Measurements from ENCODE around the gene SOD2. TPM values are rescaled to one million over a fixed set of nuclear protein-coding genes. Genes with fewer than 3 reads are reported as not detected.
"Not testable (repeated sequence)": the region's sequence is repeated elsewhere in the genome, so short reads cannot be mapped to it uniquely, and the experiment has no call there.

The SOD2 gene
- polyA plus RNA-seq (ENCODE audit: insufficient read length), result 92.6 TPM

DNA sequence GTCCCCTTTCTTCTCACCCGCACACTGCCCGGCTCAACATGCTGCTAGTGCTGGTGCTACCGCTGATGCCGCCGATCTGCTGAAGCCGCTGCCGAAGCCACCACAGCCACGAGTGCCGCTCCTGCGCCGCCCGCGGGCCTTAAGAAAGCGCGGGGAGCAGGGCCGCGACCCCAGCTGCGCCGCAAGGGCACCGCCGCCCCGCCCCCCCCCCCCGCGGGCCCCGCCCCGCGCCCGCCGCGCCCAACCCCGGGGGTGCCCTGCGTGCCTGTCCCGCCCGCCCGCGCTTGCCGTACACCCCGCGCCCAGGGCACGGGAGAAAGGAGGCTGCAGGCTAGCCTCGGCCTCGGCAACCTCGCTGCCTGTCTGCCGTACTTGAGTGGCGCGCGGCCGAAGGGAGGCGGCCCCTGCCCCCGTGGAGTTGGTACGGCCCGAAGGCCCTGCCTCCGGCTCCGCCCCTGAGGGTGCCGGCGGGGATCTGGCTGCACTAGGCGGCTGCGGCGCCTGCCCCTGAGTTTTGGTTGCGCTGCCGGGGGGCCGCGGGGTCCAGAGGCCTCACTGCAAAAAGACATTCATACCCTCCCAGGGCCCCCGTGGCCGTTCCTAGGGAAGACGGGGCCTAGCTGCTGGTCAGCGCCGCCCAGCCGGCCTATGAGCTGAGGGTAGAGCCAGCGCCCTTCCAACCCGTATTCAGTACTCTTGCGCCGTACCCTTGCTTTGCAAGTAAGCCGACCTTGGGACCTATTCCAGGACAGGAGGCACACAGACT, at the start of gene SOD2:
Gene SOD2 (minus strand): TSS at position 114 of the 766 bp plus-strand sequence. CDS start 74 bp downstream, at position 40.
- DNase-seq (ENCODE audit: low read depth), result no peak

DNA sequence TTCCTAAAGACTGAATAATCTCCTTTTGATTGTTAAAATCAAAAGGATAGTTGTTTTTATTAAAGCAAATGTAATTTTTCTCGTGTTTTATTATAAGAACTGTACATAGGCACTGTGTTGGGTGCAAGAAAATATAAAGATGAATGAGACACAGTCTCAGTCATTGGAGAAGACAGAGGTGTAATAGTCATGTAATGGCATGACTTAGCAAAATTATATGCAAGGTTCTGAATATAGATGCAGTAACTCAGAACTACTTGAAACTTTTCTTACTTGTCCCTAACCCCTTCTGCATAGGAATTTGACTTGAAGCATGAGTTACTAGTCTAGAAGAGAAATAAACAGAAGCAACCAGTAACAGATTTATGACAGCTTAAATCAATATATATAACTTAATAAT, 49.1 kb upstream of the SOD2 start:
- DNase-seq (ENCODE audit: low read depth), result no peak

DNA sequence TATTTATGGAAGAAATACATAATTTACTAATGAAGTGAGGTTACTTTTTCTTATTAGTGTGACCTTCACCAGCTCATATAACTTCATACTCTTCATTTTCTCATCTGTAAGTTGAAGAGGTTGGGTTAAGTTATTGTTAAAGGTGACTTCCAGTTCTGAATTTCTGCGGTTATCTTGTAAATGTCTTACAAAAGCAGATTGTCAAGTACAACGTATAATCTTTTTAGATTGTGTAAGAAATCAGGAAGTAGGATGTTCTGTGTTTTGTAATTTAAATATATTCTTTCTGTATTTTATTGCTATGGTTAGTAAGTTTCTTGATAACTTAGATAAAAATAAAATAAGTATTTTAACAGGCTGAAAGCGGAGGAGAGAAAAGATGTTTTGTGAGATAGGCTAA, 46.3 kb upstream of the SOD2 start:
- no peak for DNase-seq (ENCODE audit: low read depth)

DNA sequence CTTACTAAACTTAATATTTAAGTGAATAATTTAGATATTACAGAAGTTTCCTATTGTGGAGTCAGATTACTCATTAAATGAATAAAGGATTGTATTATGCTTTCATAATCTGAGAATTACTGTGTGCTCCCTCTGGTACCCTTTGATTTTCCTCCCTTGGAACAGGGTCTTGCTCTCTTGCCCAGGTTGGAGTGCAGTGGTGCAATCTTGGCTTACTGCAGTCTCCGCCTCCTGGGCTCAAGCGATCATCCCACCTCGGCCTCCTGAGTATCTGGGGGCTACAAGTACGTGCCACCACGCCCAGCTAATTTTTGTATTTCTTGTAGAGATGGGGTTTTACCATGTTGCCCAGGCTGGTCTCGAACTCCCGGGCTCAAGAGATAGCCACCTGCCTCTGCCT, 43.9 kb upstream of the SOD2 start:
- DNase-seq (ENCODE audit: low read depth), result no peak

DNA sequence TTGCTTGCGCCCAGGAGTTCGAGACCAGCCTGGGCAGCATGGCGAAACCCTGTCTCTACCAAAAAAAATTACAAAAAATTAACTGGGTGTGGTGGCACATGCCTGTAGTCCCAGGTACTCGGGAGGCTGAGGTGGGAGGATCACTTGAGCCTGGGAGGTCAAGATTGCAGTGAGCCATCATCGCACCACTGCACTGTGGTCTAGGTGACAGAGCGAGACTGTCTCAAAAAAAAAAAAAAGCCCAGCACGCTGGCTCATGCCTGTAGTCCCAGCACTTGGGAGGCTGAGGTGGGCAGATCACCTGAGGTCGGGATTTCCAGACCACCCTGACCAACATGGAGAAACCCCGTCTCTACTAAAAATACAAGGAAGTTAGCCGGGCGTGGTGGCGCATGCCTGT, 40.4 kb upstream of the SOD2 start:
- DNase-seq (ENCODE audit: low read depth), result not testable (repeated sequence)

DNA sequence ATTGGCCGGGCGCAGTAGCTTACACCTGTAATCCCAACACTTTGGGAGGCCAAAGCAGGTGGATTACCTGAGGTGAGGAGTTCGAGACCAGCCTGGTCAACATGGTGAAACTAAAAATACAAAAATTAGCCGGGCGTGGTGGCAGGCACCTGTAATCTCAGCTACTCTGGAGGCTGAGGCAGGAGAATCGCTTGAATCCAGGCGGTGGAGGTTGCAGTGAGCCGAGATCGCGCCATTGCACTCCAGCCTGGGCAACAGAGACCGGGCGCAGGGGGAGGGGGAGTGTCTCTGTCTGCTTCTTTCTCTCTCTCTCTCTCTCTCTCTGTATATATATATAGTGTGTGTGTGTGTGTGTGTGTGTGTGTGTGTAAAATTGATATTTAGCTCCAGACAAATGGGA, 39.5 kb upstream of the SOD2 start:
- DNase-seq (ENCODE audit: low read depth), result not testable (repeated sequence)

DNA sequence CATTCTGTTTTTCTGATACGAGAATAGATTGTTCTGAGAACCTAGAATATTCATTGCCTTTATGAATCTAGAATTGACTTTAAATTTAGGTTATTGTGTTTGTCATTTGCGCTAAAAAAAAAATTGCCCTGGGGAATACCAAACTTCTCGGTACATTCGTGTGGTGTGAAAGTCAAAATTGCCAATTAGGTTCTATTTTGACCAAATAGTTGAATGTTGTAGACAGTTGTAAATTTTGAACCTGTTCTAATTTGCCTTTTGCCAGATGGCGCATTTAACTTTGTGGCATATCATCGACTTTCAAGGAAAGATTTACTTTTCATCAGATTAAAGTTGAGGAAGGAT, 37.3 kb upstream of the SOD2 start:
- no peak for DNase-seq (ENCODE audit: low read depth)

DNA sequence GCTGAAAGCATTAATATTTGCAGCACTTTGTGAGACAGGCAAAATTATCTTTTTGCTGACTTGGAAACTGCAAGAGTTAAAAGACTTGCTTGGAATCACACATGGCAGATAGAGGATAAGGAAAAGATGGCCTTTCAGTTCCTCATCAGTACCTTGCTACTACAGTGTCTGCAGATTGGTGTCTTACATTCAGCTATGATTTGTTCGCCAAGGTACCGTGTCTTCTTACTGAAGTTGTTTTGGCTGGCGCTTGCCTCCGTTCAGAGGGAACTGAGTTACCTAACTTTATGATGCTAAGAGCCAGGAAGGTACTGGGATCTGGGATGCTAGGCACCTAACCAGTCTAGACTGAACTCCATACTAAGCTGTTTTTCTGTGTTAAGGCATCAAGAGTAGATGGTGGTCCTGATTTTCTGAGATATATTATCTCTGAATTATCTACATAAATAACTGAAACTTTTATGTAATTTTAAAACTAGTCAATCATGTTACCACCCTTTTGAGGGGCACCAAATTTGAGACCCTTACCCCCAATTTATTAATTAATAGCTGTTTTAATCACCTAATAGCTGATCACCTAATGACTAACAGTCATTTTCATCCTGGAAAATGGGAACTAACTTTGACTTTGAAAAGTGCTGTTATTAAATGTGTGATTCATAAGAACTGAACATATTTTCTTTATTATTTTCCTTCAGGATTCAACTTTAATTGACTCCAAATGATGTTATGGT, 36.7 kb upstream of the SOD2 start:
- DNase-seq (ENCODE audit: low read depth), result no peak

DNA sequence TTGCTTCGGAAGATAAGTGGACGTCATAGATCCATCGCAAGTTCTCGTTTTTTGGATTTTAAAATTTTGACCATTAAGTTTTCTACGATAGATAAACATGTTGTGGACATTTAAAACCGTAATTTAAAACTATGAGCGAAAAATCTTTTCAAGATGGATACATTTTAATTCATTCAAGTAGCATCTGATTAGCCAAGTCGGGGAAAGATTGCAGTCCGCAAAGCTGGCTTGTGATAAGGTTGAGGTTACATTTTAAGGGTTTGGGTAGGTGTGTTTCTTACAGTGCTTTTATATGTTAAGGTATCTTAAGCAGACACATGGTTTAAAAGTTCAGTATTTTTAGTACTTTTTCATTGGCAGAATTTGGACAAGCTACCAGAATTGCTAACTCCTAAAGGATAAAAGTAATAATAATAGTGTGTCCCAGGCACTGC, 35.5 kb upstream of the SOD2 start:
- DNase-seq (ENCODE audit: low read depth), result no peak

DNA sequence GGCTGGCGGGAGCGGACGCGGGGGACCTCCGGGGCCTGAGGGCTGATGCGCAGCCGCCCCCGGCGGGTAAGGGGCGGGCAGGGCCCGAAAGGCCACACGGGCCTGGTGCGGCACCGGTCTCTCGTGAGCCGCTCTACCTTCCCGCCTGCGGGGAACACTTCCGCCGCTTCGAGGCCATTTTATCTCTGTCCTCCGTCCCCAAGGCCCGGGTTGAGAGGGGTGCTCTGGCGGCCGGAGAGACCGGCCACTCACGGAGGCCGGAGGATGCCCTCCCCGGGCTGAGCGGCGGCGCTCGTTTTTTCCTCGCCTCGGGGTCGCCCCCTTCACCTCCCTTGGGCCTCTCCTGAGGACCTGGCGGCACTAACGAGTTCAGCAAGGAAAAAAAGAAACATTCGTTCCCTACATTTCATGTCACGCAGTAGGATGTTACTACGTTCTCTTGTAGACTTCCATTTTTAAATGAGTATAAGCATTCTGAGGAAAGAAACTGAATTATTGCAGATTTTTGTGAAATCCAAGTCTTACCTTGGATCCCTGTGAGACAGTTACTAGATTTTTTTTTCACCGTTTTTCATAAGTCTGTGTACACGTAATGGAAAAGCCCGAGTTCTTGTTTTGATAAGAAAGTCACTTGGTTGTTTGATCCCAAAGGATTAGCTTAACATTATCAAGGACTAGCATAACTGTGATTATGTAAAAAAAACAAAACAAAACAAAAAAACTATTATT, 34.8 kb upstream of the SOD2 start:
- DNase-seq (ENCODE audit: low read depth), result no peak

DNA sequence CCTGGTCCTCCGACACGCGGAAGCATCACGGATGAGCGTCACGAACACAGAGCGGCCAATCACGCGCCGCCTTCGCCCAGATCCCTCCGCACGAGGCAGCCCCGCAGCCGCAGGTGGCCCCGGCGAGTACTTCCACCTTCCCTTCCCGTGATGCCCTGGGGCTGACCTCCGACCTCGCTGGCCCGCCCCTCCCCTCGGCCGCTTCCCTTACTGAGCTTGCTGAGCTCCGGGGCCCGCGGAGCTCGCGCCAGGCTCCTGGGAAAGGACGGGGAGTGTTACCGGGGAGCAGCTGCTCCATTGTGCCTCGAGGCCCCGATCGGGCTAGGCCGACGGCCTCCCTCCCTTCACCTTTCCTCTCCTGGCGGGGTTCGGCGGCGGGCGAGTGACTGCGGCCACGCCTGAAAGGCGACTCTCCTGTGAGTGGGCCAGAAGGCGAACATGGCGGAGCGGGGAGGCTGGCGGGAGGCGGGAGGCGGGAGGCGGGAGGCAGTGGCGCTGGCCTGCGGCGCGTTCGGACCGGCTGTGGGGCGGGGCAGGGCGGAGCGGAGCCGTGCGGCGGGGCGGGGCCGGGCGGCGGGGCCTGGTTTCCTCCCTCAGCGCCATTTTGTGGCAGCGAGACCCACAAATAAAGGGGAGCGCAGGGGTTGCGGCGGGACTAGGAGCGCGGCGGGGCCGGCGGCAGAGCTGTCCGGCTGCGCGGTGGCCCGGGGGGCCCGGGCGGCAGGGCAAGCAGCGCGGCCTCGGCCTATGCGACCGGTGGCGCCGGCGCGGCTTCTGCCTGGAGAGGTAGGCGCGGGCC, 34.1 kb upstream of the SOD2 start, which contains the start of gene WTAP:
Gene WTAP (plus strand): TSS at position 589 of the 799 bp plus-strand sequence. CDS start 8,760 bp downstream, outside the sequence.
- DNase-seq (ENCODE audit: low read depth), result peak; percentile 73

DNA sequence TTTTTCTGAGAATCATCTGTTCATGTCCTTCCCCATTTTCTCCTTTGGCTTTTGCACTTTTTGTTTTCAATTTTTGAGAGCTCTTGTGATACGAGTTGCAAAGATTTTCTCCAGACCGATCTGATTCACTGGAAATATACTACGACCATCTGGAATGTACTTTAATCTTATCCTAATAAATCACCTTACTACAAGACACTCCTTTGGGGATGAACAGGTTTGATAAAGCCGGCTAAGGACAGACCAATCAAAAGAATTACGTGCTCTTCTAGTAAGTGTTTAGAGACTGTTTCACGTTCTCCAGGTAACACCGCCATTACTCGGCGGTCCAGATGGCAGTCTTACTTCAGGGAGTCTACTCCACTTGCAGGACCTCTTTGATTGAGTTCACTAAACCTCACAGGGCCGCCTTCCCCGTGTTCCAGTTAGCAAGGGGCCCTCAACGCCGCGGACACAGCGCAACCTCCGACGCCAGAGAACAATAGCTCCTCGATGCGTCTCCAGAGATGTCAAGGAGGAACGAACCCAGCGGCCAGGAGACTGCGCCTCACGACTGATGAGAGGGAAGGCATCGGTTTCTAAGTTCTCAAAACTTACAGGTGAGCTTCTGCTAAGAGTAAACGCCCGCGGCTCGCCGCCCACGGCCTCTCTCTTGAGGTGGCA, 33.3 kb upstream of the SOD2 start:
- DNase-seq (ENCODE audit: low read depth), result no peak

DNA sequence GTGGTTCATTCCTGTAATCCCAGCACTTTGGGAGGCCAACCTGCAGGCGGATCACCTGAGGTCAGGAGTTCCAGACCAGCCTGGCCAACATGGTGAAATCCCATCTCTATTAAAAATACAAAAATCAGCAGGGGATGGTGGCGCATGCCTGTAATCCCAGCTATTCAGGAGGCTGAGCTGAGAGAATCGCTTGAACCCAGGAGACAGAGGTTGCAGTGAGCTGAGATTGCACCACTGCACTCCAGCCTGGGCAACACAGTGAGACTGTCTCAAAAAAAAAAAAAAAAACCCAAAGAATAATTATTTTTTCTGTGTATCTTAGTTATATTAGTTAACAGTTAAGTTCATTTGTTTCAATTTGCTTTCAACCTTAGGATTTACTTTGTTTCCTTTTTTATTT, 32.2 kb upstream of the SOD2 start:
- DNase-seq (ENCODE audit: low read depth), result not testable (repeated sequence)

DNA sequence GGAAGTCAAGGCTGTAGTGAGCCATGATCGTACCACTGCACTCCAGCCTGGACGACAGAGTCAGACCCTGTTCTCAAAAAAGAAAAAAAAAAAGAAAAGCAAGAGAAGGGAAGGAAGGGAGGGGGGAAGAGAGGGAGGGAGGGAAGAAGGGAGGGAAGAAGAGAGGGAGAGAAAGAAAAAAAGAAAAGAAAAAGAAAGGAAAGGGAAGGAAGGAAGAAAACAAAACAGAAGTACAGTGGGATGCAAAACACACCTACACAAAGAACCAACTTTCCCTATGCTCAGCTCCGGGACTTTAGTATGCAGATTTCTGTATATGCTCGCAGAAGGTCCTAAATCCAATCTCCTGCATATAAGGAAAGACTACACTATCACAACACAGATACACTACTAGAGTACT, 31.7 kb upstream of the SOD2 start:
- DNase-seq (ENCODE audit: low read depth), result no peak

DNA sequence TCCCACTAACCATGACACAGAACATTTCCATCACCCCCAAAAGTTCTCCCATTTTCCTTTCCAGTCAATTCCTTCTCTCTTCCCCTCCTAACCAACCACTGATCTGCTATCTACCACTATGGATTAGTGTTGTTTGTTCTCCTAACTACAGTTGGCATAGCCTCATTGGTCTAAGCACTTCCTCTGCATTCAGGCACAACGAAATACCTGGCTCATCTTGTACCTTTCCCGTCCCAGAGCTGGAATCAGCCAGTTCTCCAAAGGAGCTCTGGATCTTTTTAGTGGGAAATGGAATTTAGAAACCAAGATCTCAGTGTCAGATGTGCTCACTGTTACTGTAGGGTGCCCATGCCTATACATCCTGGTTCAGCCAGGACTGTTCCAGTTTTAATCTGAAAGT, 30.2 kb upstream of the SOD2 start:
- no peak for DNase-seq (ENCODE audit: low read depth)

DNA sequence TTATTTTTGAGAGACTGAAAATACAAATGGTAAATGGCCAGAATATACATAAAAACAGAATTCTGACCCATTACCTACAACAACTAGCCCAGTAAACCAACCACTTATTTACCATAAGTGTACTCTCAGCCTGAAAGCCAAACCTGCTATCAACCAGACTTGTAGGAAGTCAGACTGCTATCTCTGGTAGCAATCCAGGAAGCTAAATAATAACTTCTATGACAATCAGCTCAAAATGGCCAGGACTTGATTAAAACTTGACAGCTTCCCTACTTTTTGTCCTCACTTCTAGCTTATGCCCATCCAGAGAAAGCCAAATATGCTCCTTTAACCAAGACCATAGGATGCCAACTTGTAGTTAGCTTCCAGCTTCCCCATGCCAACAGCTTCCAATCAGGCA, 29.6 kb upstream of the SOD2 start:
- DNase-seq (ENCODE audit: low read depth), result no peak

DNA sequence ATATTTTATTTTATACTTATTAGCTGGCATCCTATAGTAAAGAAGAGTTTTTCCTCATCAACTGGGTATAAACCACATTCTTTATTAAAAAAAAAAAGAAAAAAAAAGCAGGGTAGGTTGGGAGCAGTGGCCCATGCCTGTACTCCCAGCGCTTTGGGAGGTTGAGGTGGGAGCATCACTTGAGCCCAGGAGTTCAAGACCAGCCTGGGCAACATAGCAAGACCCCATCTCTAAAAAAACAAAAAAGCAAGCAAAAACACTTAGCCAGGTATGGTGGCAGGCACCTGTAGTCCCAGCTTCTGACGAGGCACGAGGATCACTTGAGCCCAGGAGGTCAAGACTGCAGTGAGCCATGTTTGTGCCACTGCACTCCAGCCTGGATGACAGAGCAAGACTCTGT, 28.9 kb upstream of the SOD2 start:
- not testable (repeated sequence) for DNase-seq (ENCODE audit: low read depth)

DNA sequence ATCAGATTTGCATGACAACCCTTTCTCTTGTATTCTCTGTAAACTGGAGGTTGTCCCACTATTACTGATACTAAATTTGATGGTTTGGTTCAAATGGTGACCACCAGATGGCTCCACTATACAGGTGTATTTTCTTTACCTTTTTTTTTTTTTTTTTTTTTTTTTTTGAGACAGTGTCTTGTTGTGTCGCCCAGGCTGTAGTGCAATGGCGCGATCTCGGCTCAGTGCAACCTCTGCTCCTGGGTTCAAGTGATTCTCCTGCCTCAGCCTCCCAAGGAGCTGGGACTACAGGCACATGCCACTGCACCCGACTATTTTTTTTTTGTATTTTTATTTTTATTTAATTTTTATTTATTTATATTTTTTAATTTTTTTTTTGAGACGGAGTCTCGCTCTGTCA, 27.7 kb upstream of the SOD2 start:
- no peak for DNase-seq (ENCODE audit: low read depth)

DNA sequence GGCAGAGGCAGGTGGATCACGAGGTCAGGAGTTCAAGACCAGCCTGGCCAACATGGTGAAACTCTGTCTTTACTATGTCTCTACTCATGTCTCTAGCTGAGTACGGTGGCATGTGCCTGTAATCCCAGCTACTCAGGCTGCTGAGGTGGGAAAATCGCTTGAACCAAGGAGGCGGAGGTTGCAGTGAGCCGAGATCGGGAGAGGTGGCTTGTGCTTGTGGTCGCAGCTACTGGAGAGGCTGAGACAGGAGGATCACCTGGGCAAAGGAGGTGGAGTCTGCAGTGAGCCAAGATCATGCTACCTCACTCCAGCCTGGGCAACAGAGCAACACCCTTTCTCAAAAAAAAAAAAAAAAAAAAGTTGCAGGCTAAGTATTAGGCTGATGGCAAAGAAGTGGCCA, 26.2 kb upstream of the SOD2 start:
- no peak for DNase-seq (ENCODE audit: low read depth)

DNA sequence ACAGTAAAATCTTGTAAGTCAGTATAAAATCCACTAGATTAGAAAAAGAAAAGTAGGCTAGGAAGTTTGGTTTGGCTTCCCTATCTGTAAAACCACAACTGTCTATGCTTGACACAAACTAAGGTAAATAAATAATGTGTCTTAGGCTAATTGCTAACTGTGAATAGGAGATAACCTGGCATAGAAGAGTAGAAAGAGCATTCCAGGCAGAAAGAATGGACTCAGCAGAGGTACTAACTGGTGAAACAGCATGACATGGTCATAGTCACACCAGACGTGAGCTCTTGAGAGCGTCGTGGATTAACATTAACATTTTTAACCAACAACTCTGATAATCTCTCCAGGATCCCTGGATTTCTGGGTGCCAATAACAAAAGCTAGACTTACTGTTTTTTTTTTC, 25.6 kb upstream of the SOD2 start:
- no peak for DNase-seq (ENCODE audit: low read depth)

Measured in forelimb muscle (tissue), 1 donor.